Measurements from ENCODE around the gene PAQR6. TPM values are rescaled to one million over a fixed set of nuclear protein-coding genes. Genes with fewer than 3 reads are reported as not detected.

Gene PAQR6
- total and polyA plus RNA-seq, 3 donors from 2014 or later = 3.6 to 10.5 (median 8.0) TPM

DNA sequence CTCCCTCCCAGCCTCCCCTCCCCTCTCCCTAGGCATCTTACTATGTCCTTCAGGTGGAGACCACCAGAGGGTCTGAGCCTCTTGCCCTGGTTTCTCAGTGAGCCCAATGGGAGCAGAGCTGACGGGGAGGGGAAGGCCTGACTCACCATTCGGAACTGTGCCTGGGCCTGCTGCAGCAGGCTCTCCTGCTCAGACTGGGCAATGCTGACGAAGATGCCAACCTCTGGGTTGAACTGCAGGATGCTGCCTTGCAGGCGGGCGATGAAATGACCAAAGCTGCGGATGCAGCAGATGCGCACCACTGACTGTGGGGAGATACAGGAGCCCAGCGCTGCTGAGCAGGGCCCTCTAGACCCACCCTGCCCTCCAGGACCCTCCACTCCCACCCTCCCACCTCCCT is 11.0 kb upstream of the PAQR6 start:
- no peak overlapping the region for H3K4me3 ChIP-seq
- no peak for DNase-seq
- H3K27ac ChIP-seq = no peak overlapping the region
- no peaks in the 10 kb centered on the region for H3K4me1 ChIP-seq
- no peaks in the 10 kb centered on the region for H3K36me3 ChIP-seq (ENCODE audit: low read depth, missing control alignments)
- H3K27me3 ChIP-seq = no peaks in the 10 kb centered on the region
- no peak for TF ChIP-seq POLR2A (IDR thresholded peaks at IDR 0.05)
- TF ChIP-seq, protein P1, sequence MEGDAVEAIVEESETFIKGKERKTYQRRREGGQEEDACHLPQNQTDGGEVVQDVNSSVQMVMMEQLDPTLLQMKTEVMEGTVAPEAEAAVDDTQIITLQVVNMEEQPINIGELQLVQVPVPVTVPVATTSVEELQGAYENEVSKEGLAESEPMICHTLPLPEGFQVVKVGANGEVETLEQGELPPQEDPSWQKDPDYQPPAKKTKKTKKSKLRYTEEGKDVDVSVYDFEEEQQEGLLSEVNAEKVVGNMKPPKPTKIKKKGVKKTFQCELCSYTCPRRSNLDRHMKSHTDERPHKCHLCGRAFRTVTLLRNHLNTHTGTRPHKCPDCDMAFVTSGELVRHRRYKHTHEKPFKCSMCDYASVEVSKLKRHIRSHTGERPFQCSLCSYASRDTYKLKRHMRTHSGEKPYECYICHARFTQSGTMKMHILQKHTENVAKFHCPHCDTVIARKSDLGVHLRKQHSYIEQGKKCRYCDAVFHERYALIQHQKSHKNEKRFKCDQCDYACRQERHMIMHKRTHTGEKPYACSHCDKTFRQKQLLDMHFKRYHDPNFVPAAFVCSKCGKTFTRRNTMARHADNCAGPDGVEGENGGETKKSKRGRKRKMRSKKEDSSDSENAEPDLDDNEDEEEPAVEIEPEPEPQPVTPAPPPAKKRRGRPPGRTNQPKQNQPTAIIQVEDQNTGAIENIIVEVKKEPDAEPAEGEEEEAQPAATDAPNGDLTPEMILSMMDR (IDR thresholded peaks at IDR 0.05) = no peak
- 97 to 98% methylated on average over 5 to 8 of the region's 8 CpGs for WGBS, 2 donors
- no peaks in the 10 kb centered on the region for H3K9me3 ChIP-seq
- intact Hi-C loops (cut with DNase I; ENCODE audit: low total_unique reads) = no loop called here

GRCh38 chr1:156257711-156258110 is 9.9 kb upstream of the PAQR6 start:
- no peaks in the 10 kb centered on the region for H3K9me3 ChIP-seq
- no peaks in the 10 kb centered on the region for H3K36me3 ChIP-seq (ENCODE audit: low read depth, missing control alignments)
- DNase-seq = no peak
- 89 to 92% methylated on average over 2 of the region's 2 CpGs for WGBS, 2 donors
- TF ChIP-seq, protein P1 (IDR thresholded peaks at IDR 0.05) = no peak
- TF ChIP-seq POLR2A (IDR thresholded peaks at IDR 0.05) = no peak
- no peak overlapping the region for H3K4me3 ChIP-seq
- intact Hi-C loops (cut with DNase I; ENCODE audit: low total_unique reads) = no loop called here
- H3K27ac ChIP-seq = no peak overlapping the region
- no peaks in the 10 kb centered on the region for H3K4me1 ChIP-seq
- no peaks in the 10 kb centered on the region for H3K27me3 ChIP-seq

GRCh38 chr1:156253634-156254033 is 5.8 kb upstream of the PAQR6 start:
- H3K36me3 ChIP-seq (ENCODE audit: low read depth, missing control alignments) = no peaks in the 10 kb centered on the region
- DNase-seq = no peak
- H3K27me3 ChIP-seq = no peaks in the 10 kb centered on the region
- H3K27ac ChIP-seq = no peak overlapping the region
- intact Hi-C loops (cut with DNase I; ENCODE audit: low total_unique reads) = no loop called here
- H3K9me3 ChIP-seq = no peaks in the 10 kb centered on the region
- 81 to 82% methylated on average over 3 of the region's 3 CpGs for WGBS, 2 donors
- H3K4me3 ChIP-seq = no peak overlapping the region
- no peaks in the 10 kb centered on the region for H3K4me1 ChIP-seq
- TF ChIP-seq, protein P1 (IDR thresholded peaks at IDR 0.05) = no peak
- TF ChIP-seq POLR2A (IDR thresholded peaks at IDR 0.05) = no peak

GRCh38 chr1:156251527-156251926 is 3.7 kb upstream of the PAQR6 start:
- no peak overlapping the region for H3K27ac ChIP-seq
- TF ChIP-seq, protein P1 (IDR thresholded peaks at IDR 0.05) = no peak
- no peak for TF ChIP-seq POLR2A (IDR thresholded peaks at IDR 0.05)
- DNase-seq = no peak
- intact Hi-C loops (cut with DNase I; ENCODE audit: low total_unique reads) = no loop called here
- H3K36me3 ChIP-seq (ENCODE audit: low read depth, missing control alignments) = no peaks in the 10 kb centered on the region
- peaks cover 16% of the 10 kb centered on the region for H3K4me1 ChIP-seq
- 17 to 45% methylated on average over 2 to 3 of the region's 3 CpGs for WGBS, 2 donors
- H3K9me3 ChIP-seq = no peaks in the 10 kb centered on the region
- H3K4me3 ChIP-seq = no peak overlapping the region
- no peaks in the 10 kb centered on the region for H3K27me3 ChIP-seq

GRCh38 chr1:156249593-156249992 is 1.7 kb upstream of the PAQR6 start:
- Histone ChIP-seq H3K9me3 (no peaks in the 10 kb centered on the region), H3K27me3 (no peaks in the 10 kb centered on the region), H3K4me3 (no peak overlapping the region), H3K36me3 (ENCODE audit: low read depth, missing control alignments) (no peaks in the 10 kb centered on the region), H3K27ac (no peak overlapping the region), H3K4me1 (peaks cover 25% of the 10 kb centered on the region)
- TF ChIP-seq, protein P1 (IDR thresholded peaks at IDR 0.05) = no peak
- no peak for TF ChIP-seq POLR2A (IDR thresholded peaks at IDR 0.05)
- no peak for DNase-seq
- WGBS, 2 donors = 58 to 88% methylated on average over 3 to 5 of the region's 5 CpGs
- intact Hi-C loops (cut with DNase I; ENCODE audit: low total_unique reads) = no loop called here

All from testis (tissue), 3 donors.